GM12878 (cell line): Measurements from ENCODE around the gene PKHD1.

Experiments used
- ATF7 ChIP-seq: fragments of 450-650 bp; IDR thresholded peaks from 2 replicates; pipeline ENCODE4 v1.6.1; 2016; ENCODE audit warnings: low read depth, mild to moderate bottlenecking
- BACH1 ChIP-seq: fragments of 450-650 bp; IDR thresholded peaks from 2 replicates; pipeline ENCODE4 v1.6.1; 2017; ENCODE audit warnings: mild to moderate bottlenecking, borderline replicate concordance
- CREB1 ChIP-seq: IDR thresholded peaks from 2 replicates; pipeline ENCODE4 v1.6.1; 2012; ENCODE audit warnings: low read depth, mild to moderate bottlenecking, inconsistent platforms
- NFYB ChIP-seq: IDR thresholded peaks from 2 replicates; pipeline ENCODE4 v1.6.1; 2011; ENCODE audit warnings: low read depth, mild to moderate bottlenecking, low read length, improper control_type of control experiment, moderate library complexity; ENCODE audit not compliant: insufficient read depth
- RAD21 ChIP-seq: IDR thresholded peaks from 2 replicates; pipeline ENCODE4 v1.6.1; 2011; ENCODE audit warnings: mild to moderate bottlenecking, low read depth, low read length, moderate library complexity; ENCODE audit not compliant: insufficient read depth
- TF ChIP-seq, protein P1 (sequence below): fragments of 450-650 bp; IDR thresholded peaks from 2 replicates; pipeline ENCODE4 v1.6.1; 2017; ENCODE audit warnings: mild to moderate bottlenecking, moderate library complexity
- TF ChIP-seq, protein P2 (sequence below): fragments of 150-350 bp; IDR thresholded peaks from 2 replicates; pipeline ENCODE4 v1.6.1; 2016; ENCODE audit warnings: low read depth, low read length

- TF ChIP-seq CREB1 (no peak), NFYB (no peak), ATF7 (no peak), BACH1 (no peak), RAD21 (no peak)
- TF ChIP-seq, protein P1, sequence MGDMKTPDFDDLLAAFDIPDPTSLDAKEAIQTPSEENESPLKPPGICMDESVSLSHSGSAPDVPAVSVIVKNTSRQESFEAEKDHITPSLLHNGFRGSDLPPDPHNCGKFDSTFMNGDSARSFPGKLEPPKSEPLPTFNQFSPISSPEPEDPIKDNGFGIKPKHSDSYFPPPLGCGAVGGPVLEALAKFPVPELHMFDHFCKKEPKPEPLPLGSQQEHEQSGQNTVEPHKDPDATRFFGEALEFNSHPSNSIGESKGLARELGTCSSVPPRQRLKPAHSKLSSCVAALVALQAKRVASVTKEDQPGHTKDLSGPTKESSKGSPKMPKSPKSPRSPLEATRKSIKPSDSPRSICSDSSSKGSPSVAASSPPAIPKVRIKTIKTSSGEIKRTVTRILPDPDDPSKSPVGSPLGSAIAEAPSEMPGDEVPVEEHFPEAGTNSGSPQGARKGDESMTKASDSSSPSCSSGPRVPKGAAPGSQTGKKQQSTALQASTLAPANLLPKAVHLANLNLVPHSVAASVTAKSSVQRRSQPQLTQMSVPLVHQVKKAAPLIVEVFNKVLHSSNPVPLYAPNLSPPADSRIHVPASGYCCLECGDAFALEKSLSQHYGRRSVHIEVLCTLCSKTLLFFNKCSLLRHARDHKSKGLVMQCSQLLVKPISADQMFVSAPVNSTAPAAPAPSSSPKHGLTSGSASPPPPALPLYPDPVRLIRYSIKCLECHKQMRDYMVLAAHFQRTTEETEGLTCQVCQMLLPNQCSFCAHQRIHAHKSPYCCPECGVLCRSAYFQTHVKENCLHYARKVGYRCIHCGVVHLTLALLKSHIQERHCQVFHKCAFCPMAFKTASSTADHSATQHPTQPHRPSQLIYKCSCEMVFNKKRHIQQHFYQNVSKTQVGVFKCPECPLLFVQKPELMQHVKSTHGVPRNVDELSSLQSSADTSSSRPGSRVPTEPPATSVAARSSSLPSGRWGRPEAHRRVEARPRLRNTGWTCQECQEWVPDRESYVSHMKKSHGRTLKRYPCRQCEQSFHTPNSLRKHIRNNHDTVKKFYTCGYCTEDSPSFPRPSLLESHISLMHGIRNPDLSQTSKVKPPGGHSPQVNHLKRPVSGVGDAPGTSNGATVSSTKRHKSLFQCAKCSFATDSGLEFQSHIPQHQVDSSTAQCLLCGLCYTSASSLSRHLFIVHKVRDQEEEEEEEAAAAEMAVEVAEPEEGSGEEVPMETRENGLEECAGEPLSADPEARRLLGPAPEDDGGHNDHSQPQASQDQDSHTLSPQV: no peak
- TF ChIP-seq, protein P2, sequence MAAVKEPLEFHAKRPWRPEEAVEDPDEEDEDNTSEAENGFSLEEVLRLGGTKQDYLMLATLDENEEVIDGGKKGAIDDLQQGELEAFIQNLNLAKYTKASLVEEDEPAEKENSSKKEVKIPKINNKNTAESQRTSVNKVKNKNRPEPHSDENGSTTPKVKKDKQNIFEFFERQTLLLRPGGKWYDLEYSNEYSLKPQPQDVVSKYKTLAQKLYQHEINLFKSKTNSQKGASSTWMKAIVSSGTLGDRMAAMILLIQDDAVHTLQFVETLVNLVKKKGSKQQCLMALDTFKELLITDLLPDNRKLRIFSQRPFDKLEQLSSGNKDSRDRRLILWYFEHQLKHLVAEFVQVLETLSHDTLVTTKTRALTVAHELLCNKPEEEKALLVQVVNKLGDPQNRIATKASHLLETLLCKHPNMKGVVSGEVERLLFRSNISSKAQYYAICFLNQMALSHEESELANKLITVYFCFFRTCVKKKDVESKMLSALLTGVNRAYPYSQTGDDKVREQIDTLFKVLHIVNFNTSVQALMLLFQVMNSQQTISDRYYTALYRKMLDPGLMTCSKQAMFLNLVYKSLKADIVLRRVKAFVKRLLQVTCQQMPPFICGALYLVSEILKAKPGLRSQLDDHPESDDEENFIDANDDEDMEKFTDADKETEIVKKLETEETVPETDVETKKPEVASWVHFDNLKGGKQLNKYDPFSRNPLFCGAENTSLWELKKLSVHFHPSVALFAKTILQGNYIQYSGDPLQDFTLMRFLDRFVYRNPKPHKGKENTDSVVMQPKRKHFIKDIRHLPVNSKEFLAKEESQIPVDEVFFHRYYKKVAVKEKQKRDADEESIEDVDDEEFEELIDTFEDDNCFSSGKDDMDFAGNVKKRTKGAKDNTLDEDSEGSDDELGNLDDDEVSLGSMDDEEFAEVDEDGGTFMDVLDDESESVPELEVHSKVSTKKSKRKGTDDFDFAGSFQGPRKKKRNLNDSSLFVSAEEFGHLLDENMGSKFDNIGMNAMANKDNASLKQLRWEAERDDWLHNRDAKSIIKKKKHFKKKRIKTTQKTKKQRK: no peak
Observed at GRCh38 chr6:51702851-51703250, 384.6 kb downstream of the PKHD1 start.
